ENCODE results near the gene CPTP. TPM values are rescaled to one million over a fixed set of nuclear protein-coding genes. Genes with fewer than 3 reads are reported as not detected.
A peak's percentile ranks its signal among the peaks of the same experiment; 100 is the strongest.

CPTP gene
- total and polyA plus RNA-seq, 2 of the 13 experiments (the other 11 are each of a cell fraction or from before 2014, with no cell fraction given), result 5.5 to 9.3 TPM

- TF ChIP-seq, protein P1, sequence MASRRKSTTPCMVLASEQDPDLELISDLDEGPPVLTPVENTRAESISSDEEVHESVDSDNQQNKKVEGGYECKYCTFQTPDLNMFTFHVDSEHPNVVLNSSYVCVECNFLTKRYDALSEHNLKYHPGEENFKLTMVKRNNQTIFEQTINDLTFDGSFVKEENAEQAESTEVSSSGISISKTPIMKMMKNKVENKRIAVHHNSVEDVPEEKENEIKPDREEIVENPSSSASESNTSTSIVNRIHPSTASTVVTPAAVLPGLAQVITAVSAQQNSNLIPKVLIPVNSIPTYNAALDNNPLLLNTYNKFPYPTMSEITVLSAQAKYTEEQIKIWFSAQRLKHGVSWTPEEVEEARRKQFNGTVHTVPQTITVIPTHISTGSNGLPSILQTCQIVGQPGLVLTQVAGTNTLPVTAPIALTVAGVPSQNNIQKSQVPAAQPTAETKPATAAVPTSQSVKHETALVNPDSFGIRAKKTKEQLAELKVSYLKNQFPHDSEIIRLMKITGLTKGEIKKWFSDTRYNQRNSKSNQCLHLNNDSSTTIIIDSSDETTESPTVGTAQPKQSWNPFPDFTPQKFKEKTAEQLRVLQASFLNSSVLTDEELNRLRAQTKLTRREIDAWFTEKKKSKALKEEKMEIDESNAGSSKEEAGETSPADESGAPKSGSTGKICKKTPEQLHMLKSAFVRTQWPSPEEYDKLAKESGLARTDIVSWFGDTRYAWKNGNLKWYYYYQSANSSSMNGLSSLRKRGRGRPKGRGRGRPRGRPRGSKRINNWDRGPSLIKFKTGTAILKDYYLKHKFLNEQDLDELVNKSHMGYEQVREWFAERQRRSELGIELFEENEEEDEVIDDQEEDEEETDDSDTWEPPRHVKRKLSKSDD (CRISPR knock-in tag; IDR thresholded peaks at IDR 0.05; ENCODE audit: low read depth), result peak; percentile 20; the same call in 1 of the 2 replicates
- TF ChIP-seq NR1H2 (CRISPR knock-in tag; IDR thresholded peaks at IDR 0.05; ENCODE audit: borderline replicate concordance, low read depth) (0 out of 2 replicates have a peak, but pooled peaks have one; percentile 24), SKI (IDR thresholded peaks at IDR 0.05; ENCODE audit: partially characterized antibody) (peak; percentile 87), GFI1 (CRISPR knock-in tag; IDR thresholded peaks at IDR 0.05; ENCODE audit: borderline replicate concordance) (no peak), ATF7-NPFF (CRISPR knock-in tag; IDR thresholded peaks at IDR 0.05; ENCODE audit: low read depth) (0 out of 2 replicates have a peak, but pooled peaks have one; percentile 47), NFKB2 (CRISPR knock-in tag; IDR thresholded peaks at IDR 0.05; ENCODE audit: borderline replicate concordance) (peak; percentile 44; the same call in 1 of the 2 replicates), ARID4A (CRISPR knock-in tag; IDR thresholded peaks at IDR 0.05; ENCODE audit: borderline replicate concordance) (peak; percentile 85; the same call in 1 of the 2 replicates), LCORL (IDR thresholded peaks at IDR 0.05) (no peak), LCORL (CRISPR knock-in tag; IDR thresholded peaks at IDR 0.05) (peak; percentile 55; the same call in 1 of the 2 replicates), SOX13 (IDR thresholded peaks at IDR 0.05) (no peak), SOX13 (CRISPR knock-in tag; conservative IDR thresholded peaks at IDR 0.05 in 1 of 2, IDR thresholded peaks at IDR 0.05 in 1 of 2) (0 out of 4 replicates have a peak, but pooled peaks of 1 of the 2 experiments have one; percentile 2), ZNF414 (CRISPR knock-in tag; IDR thresholded peaks at IDR 0.05) (0 out of 2 replicates have a peak, but pooled peaks have one; percentile 58), MED8 (CRISPR knock-in tag; IDR thresholded peaks at IDR 0.05; ENCODE audit: insufficient replicate concordance) (peak; percentile 6), TBP (CRISPR knock-in tag; IDR thresholded peaks at IDR 0.05) (no peak), ZSCAN21 (CRISPR knock-in tag; IDR thresholded peaks at IDR 0.05; ENCODE audit: borderline replicate concordance) (peak; percentile 59), POLR2AphosphoS5 (IDR thresholded peaks at IDR 0.05; ENCODE audit: low read depth, low read length) (peak; percentile 46; the same call in 1 of the 2 replicates), KLF12 (CRISPR knock-in tag; IDR thresholded peaks at IDR 0.05; ENCODE audit: borderline replicate concordance) (peak; percentile 34; the same call in 1 of the 2 replicates), ELF3 (CRISPR knock-in tag; IDR thresholded peaks at IDR 0.05) (0 out of 2 replicates have a peak, but pooled peaks have one; percentile 27), ARNTL (CRISPR knock-in tag; IDR thresholded peaks at IDR 0.05) (peak; percentile 45; the same call in 1 of the 2 replicates), HOXA3 (CRISPR knock-in tag; IDR thresholded peaks at IDR 0.05) (peak; percentile 85)
Measured at GRCh38 chr1:1307923-1308755, 16.5 kb upstream of the CPTP start, which contains the start of the genes ACAP3 and PUSL1 (continued).
